ENCODE results near the gene PCBP3. TPM values are rescaled to one million over a fixed set of nuclear protein-coding genes. Genes with fewer than 3 reads are reported as not detected.
"Not testable (repeated sequence)": the region's sequence is repeated elsewhere in the genome, so short reads cannot be mapped to it uniquely, and the experiment has no call there.

The PCBP3 gene
- total and polyA plus RNA-seq, 2 of the 13 experiments (the other 11 are each of a cell fraction or from before 2014, with no cell fraction given), result not detected

GRCh38 chr21:45709696-45710268 lies 66.3 kb downstream of the PCBP3 start:
- intact Hi-C loops (cut with micrococcal nuclease; ENCODE audit: unreplicated experiment) (no loop called here), in situ Hi-C loops (cut with HindIII; ENCODE audit: extremely low pct_ligation_motif_present, low pct_unique_long_range_greater_than_20kb) (no loop called here)
- no peaks in the 10 kb centered on the region for H3K9me3 ChIP-seq (ENCODE audit: low read length)
- H3K9ac ChIP-seq (ENCODE audit: insufficient read depth, low read depth, low read length), result no peak overlapping the region
- no peak overlapping the region for H3K4me2 ChIP-seq (ENCODE audit: low read depth, low read length)
- H3K4me1 ChIP-seq (ENCODE audit: insufficient read depth, low read length), result no peaks in the 10 kb centered on the region
- ChIA-PET CTCF (ENCODE audit: low intra/inter-chr PET ratio, low total read pairs) (interaction anchor here (0.6 kb wide), 1 partner anchor 12 kb away, joined by 3 read pairs; no protein-coding TSS in a partner anchor), POLR2A (no interaction called here)
- no peak overlapping the region for H3K27ac ChIP-seq (ENCODE audit: extremely low read length, insufficient read depth, low read length)
- no peak overlapping the region for H2AFZ ChIP-seq (ENCODE audit: low read length)
- TF ChIP-seq MAFF (IDR thresholded peaks at IDR 0.05; ENCODE audit: low read depth, low read length), result 0 out of 2 replicates have a peak, but pooled peaks have one; percentile 24
- no peak for TF ChIP-seq ATF1 (CRISPR knock-in tag; IDR thresholded peaks at IDR 0.05)
- peak; percentile 64; the same call in 1 of the 2 replicates for TF ChIP-seq FOSL2 (CRISPR knock-in tag; IDR thresholded peaks at IDR 0.05)
- TF ChIP-seq MAFK (conservative IDR thresholded peaks at IDR 0.05 in 1 of 2, IDR thresholded peaks at IDR 0.05 in 1 of 2; ENCODE audit: low read length in 2 of 2), result peak; percentile 49 to 62
- no peak for TF ChIP-seq NFKB2 (CRISPR knock-in tag; IDR thresholded peaks at IDR 0.05; ENCODE audit: borderline replicate concordance)
- peak; percentile 43; the same call in 1 of the 2 replicates for TF ChIP-seq NFE2L2 (IDR thresholded peaks at IDR 0.05; ENCODE audit: low read length)
- peaks cover 4 to 29% of the 10 kb centered on the region in 2 experiments; a peak in 4 of 5 replicates for H3K27me3 ChIP-seq (ENCODE audit: control insufficient read depth in 1 of 2, insufficient read depth in 2 of 2, low read length in 2 of 2)
- no peak for ATAC-seq
- peak; percentile 11 for DNase-seq (ENCODE audit: low spot score)
- WGBS (ENCODE audit: low lambda C conversion rate), result 18% methylated on average over 3 of the region's 3 CpGs
- H4K20me1 ChIP-seq (ENCODE audit: insufficient read depth, low read length), result no peaks in the 10 kb centered on the region
- no peaks in the 10 kb centered on the region for H3K79me2 ChIP-seq (ENCODE audit: insufficient read depth, low read length)
- BruUV-seq (replicated peaks), result no TSS peak
- no peak overlapping the region for H3K4me3 ChIP-seq (replicated peaks in 1 of 3; ENCODE audit: insufficient read depth in 1 of 3, low read depth in 2 of 3, low read length in 3 of 3)
- no peak for FAIRE-seq
- H3K36me3 ChIP-seq (replicated peaks in 1 of 2; ENCODE audit: control insufficient read depth in 1 of 2, insufficient read depth in 2 of 2, low read length in 2 of 2), result no peaks in the 10 kb centered on the region

- intact Hi-C loops (cut with micrococcal nuclease; ENCODE audit: unreplicated experiment); H3K4me2 ChIP-seq (ENCODE audit: low read depth, low read length); in situ Hi-C loops (cut with HindIII; ENCODE audit: extremely low pct_ligation_motif_present, low pct_unique_long_range_greater_than_20kb); H4K20me1 ChIP-seq (ENCODE audit: insufficient read depth, low read length); H3K79me2 ChIP-seq (ENCODE audit: insufficient read depth, low read length); ATAC-seq; H2AFZ ChIP-seq (ENCODE audit: low read length); POLR2A ChIA-PET; H3K36me3 ChIP-seq (replicated peaks in 1 of 2; ENCODE audit: control insufficient read depth in 1 of 2, insufficient read depth in 2 of 2, low read length in 2 of 2); BruUV-seq (replicated peaks); H3K27ac ChIP-seq (ENCODE audit: extremely low read length, insufficient read depth, low read length); FAIRE-seq; H3K9me3 ChIP-seq (ENCODE audit: low read length); H3K9ac ChIP-seq (ENCODE audit: insufficient read depth, low read depth, low read length); H3K4me3 ChIP-seq (replicated peaks in 1 of 3; ENCODE audit: insufficient read depth in 1 of 3, low read depth in 2 of 3, low read length in 3 of 3); DNase-seq (ENCODE audit: low spot score); H3K4me1 ChIP-seq (ENCODE audit: insufficient read depth, low read length): not testable (repeated sequence)
- H3K27me3 ChIP-seq (ENCODE audit: control insufficient read depth in 1 of 2, insufficient read depth in 2 of 2, low read length in 2 of 2), result peaks cover 2 to 23% of the 10 kb centered on the region in 2 experiments; a peak in 3 of 5 replicates
- CTCF ChIA-PET (ENCODE audit: low intra/inter-chr PET ratio, low total read pairs), result interaction anchor here (0.6 kb wide), 1 partner anchor 13 kb away, joined by 3 read pairs; no protein-coding TSS in a partner anchor
- 75% methylated on average over 4 of the region's 5 CpGs for WGBS (ENCODE audit: low lambda C conversion rate)
These were observed 66.8 kb downstream of the PCBP3 start for GRCh38 chr21:45710306-45710705.

Data from HepG2 (cell line).